Left lung (tissue), 10 donors: ENCODE data around the gene ARHGAP11A. TPM values are rescaled to one million over a fixed set of nuclear protein-coding genes. Genes with fewer than 3 reads are reported as not detected.

ENCODE experiments used
- ATAC-seq: fragments of 200-7000 bp; cut with Tn5 transposase; one replicate; pipeline ENCODE4 v1.9.1; 2020; ENCODE audit warnings: moderate library complexity
- DNase-seq, 4 donors: peaks; one replicate each; pipeline ENCODE4 v3.0.0-alpha.2; 2013 to 2020
- H3K27ac ChIP-seq, 2 donors: fragments of 200-600 bp; sonication (generic) in 1 of 2; one replicate each; pipeline versions ENCODE4 v1.5.0 to v1.8.0; 2020 to 2021
- H3K27me3 ChIP-seq, 2 donors: fragments of 200-600 bp; sonication (generic) in 1 of 2; one replicate each; pipeline versions ENCODE4 v1.5.0 to v1.8.0; 2020 to 2021
- H3K36me3 ChIP-seq, 2 donors: fragments of 200-600 bp; sonication (generic) in 1 of 2; one replicate each; pipeline versions ENCODE4 v1.5.0 to v1.8.0; 2020 to 2021
- H3K4me1 ChIP-seq, 2 donors: fragments of 200-600 bp; one replicate each; pipeline ENCODE4 v1.8.0; 2021
- H3K4me3 ChIP-seq, 2 donors: fragments of 200-600 bp; sonication (generic) in 1 of 2; one replicate each; pipeline versions ENCODE4 v1.5.0 to v1.8.0; 2020 to 2021; ENCODE audit warnings: mild to moderate bottlenecking in 1 of 2
- H3K9me3 ChIP-seq, 2 donors: fragments of 200-600 bp; sonication (generic) in 1 of 2; one replicate each; pipeline versions ENCODE4 v1.5.0 to v1.8.0; 2020 to 2021
- intact Hi-C, 2 donors: fragments of 100-400 bp; cut with DNase I; formaldehyde crosslinking; loops; one replicate each; pipeline versions ENCODE4 v1.11.2 to v1.14.2; 2022
- polyA plus RNA-seq, 6 donors: library from polyadenylated mRNA; unstranded; fragments of 120-200 nt; gene quantifications; one replicate each; pipeline ENCODE4 v1.2.1, GENCODE V29; 2013; ENCODE audit not compliant: insufficient read length in 6 of 6
- total RNA-seq, 2 donors: library from RNA; stranded (reverse); fragmentation: NEBNext Ultra II Directional; extraction: Animal tissue kit (Norgen Biotek cat#: 25700); gene quantifications; one replicate each; pipeline ENCODE4 v1.2.1, GENCODE V29; 2021
- TF ChIP-seq, protein P1 (sequence below), 2 donors: fragments of 200-600 bp; sonication (generic) in 1 of 2; IDR thresholded peaks; one replicate each; pipeline versions ENCODE4 v1.5.0 to v1.8.0; 2021; ENCODE audit warnings: antibody characterized with exemption in 2 of 2
- donor health status: DM: no; HTN: yes; CAD: no.
- donor health status: DM: no; HTN: no; CAD: no.

ARHGAP11A gene
- total and polyA plus RNA-seq, 8 donors: 7.3 to 65.7 (median 27.9) TPM

DNA sequence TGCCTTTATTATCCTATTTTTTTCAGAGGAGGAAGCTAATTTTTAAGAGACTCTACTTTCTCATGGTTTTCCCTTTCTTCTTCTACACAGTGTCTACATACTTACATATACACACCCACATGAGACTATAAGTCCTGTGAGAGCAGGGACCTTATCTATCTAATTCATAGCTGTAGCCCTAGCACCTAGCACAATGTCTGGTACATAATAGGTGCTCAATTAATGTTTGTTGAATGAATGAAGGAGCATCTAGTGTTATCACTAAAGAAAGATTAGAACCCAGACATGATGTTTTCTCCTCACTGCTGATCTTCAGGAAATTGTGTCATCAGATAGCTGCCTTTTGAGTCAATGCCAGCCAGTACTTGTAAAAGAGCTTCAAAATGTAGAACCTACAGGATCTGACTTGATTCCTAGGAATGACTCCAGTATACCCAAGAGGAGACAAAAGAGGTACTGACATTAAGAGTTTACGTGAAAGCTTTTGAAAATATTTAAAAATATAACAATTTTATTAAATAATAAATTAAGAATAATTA is 28.7 kb downstream of the ARHGAP11A start:
- H3K4me3 ChIP-seq: no peak overlapping the region
- H3K9me3 ChIP-seq: no peaks in the 10 kb centered on the region
- no peaks in the 10 kb centered on the region for H3K36me3 ChIP-seq
- ATAC-seq: no peak
- no peaks in the 10 kb centered on the region for H3K4me1 ChIP-seq
- TF ChIP-seq, protein P1, sequence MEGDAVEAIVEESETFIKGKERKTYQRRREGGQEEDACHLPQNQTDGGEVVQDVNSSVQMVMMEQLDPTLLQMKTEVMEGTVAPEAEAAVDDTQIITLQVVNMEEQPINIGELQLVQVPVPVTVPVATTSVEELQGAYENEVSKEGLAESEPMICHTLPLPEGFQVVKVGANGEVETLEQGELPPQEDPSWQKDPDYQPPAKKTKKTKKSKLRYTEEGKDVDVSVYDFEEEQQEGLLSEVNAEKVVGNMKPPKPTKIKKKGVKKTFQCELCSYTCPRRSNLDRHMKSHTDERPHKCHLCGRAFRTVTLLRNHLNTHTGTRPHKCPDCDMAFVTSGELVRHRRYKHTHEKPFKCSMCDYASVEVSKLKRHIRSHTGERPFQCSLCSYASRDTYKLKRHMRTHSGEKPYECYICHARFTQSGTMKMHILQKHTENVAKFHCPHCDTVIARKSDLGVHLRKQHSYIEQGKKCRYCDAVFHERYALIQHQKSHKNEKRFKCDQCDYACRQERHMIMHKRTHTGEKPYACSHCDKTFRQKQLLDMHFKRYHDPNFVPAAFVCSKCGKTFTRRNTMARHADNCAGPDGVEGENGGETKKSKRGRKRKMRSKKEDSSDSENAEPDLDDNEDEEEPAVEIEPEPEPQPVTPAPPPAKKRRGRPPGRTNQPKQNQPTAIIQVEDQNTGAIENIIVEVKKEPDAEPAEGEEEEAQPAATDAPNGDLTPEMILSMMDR (IDR thresholded peaks at IDR 0.05): no peak
- intact Hi-C loops: no loop called here
- H3K27ac ChIP-seq: no peak overlapping the region
- no peak for DNase-seq
- peaks cover 0 to 16% of the 10 kb centered on the region in 2 donors for H3K27me3 ChIP-seq

DNA sequence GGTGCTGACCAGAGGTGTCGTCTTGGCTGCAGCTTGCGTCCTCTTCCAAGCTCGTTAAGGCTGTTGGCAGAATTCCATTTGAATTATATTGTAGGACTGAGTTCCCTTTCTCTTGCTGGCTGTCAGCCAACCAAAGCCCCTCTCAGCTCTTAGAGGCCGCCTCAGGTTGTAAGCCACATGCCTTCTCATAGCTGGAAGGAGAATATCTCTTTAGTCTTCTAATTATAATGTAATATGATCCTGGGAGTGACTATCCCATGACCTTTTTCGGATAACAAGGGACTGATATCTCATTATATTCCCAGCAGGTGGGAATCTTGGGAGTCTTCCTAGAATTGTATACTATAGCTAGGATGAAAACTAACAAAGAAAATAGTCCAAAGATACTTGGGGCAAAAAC is 31.0 kb downstream of the ARHGAP11A start:
- Histone ChIP-seq H3K4me1 (no peaks in the 10 kb centered on the region), H3K27me3 (peaks cover 0 to 16% of the 10 kb centered on the region in 2 donors), H3K9me3 (no peaks in the 10 kb centered on the region), H3K36me3 (no peaks in the 10 kb centered on the region), H3K27ac (no peak overlapping the region), H3K4me3 (no peak overlapping the region)
- DNase-seq: no peak
- TF ChIP-seq, protein P1 (IDR thresholded peaks at IDR 0.05): no peak
- ATAC-seq: no peak
- intact Hi-C loops: no loop called here

DNA sequence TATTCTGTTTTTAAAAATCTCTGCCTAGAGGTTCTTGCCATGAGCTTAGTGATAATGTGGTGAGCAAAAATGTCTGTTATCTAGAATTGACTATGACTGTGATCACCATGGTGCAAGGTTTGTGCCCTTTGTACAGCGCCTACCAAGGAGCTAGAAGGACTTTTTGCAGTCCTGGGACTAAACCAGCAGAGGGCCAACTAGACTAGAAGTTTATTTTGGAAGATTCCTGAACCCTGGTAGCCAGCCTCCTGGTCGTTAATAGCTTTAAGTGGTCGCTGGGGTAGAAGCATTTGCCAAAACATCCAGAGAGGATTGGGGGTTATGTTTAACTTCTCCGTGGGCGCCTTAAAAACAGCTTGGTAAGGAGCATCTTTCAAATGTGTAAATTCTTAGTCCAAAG is 34.0 kb downstream of the ARHGAP11A start:
- Histone ChIP-seq H3K9me3 (no peaks in the 10 kb centered on the region), H3K27me3 (no peaks in the 10 kb centered on the region), H3K4me1 (no peaks in the 10 kb centered on the region), H3K4me3 (no peak overlapping the region), H3K27ac (no peak overlapping the region), H3K36me3 (no peaks in the 10 kb centered on the region)
- intact Hi-C loops: no loop called here
- DNase-seq (no peak), ATAC-seq (peak; percentile 23)
- TF ChIP-seq, protein P1 (IDR thresholded peaks at IDR 0.05): peak in 1 of 2 donors; percentile 12

DNA sequence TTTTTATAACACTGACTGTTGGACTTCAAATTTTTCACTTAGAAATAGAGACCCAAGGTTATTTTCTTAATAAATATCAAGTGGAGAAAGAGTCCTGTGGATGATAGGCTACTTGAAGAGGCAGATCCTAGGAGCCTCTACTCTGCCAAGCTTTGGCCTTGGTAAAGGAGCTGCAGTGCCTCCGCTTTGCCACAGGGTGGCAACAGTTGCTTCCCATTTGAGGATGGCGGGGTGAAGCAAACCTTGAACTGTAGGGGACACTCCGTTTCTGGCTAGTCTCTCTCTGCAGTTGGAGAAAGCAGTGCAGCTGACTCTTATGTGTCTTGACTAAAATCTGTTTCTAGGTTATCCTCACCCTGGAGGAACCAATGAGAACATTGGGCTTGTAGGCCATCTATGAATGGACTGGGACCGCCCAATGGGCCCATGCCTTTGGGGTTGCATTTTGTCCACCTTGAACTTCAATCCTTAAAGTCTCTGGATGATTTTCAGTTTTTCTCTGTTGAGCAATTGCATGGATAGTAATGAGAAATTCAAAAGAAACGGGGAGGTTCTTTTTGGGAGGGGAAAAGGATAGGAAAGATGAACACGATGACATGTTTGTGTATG is 36.0 kb downstream of the ARHGAP11A start:
- no peaks in the 10 kb centered on the region for H3K36me3 ChIP-seq
- H3K4me1 ChIP-seq: no peaks in the 10 kb centered on the region
- no peaks in the 10 kb centered on the region for H3K9me3 ChIP-seq
- H3K4me3 ChIP-seq: no peak overlapping the region
- TF ChIP-seq, protein P1 (IDR thresholded peaks at IDR 0.05): peak; percentile 87 to 93
- H3K27me3 ChIP-seq: no peaks in the 10 kb centered on the region
- intact Hi-C loops: no loop called here
- no peak overlapping the region for H3K27ac ChIP-seq
- DNase-seq (peak in 1 of 4 donors; percentile 46), ATAC-seq (peak; percentile 98)

DNA sequence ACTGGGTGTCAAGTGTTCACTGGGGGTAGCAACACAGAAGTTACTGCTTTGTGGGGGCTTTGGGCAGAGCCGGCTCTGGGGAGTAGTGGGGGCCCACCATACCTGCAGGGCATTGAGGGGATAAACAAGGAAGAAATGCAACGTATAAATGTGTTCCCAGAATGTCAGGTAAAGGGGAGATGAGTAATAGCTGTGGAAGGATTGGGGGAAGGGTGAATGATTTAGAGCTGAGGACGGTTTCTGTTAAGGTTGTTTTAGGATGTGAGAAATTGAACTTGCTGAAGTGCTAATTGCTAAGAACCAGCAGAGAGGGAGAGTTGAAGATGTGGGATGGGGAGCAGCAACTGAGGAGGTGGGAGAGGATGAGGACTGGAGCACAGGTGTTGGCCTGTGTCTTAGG is 36.9 kb downstream of the ARHGAP11A start:
- no peaks in the 10 kb centered on the region for H3K9me3 ChIP-seq
- ATAC-seq (no peak), DNase-seq (no peak)
- H3K4me1 ChIP-seq: no peaks in the 10 kb centered on the region
- TF ChIP-seq, protein P1 (IDR thresholded peaks at IDR 0.05): no peak
- intact Hi-C loops: no loop called here
- H3K4me3 ChIP-seq: no peak overlapping the region
- no peak overlapping the region for H3K27ac ChIP-seq
- no peaks in the 10 kb centered on the region for H3K36me3 ChIP-seq
- H3K27me3 ChIP-seq: no peaks in the 10 kb centered on the region
